Raji (cell line): ENCODE measurements around the gene LMO4.

ENCODE experiments used
- POLR2A ChIP-seq: IDR thresholded peaks from 2 replicates; pipeline ENCODE4 v1.6.1; 2011; ENCODE audit warnings: low read depth, low read length, control low read depth; ENCODE audit not compliant: insufficient read depth

LMO4 gene, protein sequence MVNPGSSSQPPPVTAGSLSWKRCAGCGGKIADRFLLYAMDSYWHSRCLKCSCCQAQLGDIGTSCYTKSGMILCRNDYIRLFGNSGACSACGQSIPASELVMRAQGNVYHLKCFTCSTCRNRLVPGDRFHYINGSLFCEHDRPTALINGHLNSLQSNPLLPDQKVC

DNA sequence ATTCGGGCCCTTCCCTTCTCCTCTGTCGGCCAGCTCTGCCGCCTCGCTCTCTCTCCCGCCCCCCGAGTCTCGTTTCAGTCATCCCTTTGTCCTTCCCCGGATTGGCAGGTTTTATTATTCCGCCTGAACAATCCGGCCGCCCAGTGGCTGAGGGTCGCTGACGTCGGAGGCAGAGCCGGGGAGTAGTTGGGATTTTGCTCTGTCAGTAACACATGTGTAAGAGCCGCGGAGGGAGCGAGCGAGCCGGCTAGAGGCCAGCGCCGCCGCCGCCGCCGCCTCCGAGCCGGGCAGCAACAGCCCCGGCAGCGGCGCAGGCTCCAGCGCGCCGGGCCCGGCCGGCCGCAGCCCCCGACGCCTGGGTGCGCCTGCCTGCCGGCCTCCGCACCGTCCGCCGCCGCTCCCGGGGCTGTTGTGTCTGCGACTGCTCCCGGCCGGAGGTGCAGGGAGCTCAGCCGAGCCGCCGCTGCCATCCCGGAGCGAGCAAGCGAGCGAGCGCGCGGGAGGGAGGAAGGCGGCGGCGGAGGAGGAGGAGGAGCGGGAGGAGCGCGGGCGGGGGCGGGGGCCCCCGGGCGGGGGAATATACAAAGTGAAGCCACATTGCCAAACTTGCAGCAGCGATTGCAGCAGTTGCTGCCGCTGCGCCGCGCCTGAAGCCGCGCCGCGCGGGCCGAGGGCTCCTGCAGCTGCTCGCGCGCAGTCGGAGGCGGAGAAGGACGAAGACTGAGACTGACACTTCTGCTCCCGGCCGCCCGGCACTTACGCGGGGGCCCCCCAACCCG lies at the start of gene LMO4:
Gene LMO4 (plus strand): TSS at position 609 of the 779 bp plus-strand sequence. CDS start 3,136 bp downstream, outside the sequence.
- TF ChIP-seq POLR2A: peak; percentile 79

DNA sequence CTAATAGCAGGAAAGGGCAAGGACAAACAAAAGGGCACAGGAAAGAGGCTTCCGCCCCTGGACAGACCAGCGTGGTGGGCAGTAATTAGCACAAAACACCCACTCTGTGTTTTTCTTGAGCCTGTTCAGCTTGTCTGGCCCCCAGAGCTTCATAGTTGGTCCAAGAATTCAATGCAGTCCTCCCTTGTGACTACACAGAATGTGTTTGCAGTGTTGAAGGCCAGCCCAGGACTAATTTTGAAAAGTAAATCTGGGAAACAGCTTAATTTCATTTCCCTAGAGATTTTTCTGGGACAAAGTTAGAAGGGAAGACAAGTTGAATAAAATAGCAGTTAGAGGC lies 49.2 kb upstream of the LMO4 start:
- TF ChIP-seq POLR2A: no peak

DNA sequence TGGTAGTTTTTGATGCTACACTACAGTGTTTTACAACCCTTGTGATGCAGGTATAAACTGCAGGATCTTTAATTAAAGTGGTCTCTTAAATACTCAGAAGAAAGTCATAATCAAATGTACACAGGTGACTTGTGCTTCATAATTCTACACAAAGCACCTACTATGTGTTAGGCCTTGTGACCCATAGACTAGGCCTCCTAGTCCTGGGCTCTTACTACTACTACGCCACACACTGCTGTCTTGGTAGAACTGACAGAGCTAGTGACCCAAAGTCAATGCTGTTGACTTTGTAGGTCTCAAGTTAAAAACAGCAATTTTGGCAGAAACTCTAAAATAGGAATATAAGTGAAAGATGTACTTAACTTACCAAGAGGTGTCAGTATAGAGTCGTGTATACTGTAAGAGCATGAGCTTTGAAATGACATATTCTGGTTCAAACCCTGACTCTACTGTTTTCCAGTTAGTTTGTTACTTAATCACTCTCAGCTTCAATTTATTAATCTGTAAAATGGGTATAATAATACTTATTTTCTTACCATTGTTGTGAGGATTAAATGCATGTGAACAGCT lies 48.6 kb upstream of the LMO4 start:
- TF ChIP-seq POLR2A: no peak

DNA sequence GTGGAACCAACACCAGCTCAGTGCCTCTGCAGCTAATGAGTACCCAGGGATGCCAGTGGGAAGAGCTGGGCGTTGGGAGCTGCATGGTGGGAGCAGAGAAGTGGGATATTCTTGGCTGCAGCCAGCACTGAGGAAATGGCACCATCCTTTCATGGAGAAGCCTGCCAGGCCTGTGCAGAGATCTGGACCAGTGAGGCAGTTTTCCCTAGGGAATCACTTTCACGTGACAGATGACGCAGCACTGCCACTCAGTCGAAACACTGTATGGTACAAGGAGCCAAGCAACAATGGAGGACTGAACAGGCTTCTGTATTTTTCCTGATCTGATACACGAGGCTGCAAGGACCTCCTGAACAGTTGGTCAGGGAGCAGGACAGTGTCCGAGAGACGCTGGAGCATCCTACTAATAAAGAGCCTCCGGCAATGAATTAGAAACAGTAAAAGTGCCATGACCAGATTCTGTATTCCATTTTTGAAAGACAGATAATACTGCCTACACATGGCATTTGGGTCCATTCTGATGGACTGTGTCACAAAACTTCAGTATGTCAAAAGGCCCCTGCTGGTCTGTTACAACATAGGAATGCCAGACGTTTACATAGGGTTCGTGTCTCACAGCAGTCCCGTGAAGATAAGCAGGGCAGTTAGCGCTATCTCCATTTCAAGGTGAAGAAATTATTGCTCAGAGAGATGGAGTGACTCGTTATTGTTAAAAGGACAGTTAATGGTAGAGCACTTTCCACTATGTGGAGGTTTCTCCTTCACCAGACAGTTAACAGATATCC lies 44.0 kb upstream of the LMO4 start:
- TF ChIP-seq POLR2A: no peak

DNA sequence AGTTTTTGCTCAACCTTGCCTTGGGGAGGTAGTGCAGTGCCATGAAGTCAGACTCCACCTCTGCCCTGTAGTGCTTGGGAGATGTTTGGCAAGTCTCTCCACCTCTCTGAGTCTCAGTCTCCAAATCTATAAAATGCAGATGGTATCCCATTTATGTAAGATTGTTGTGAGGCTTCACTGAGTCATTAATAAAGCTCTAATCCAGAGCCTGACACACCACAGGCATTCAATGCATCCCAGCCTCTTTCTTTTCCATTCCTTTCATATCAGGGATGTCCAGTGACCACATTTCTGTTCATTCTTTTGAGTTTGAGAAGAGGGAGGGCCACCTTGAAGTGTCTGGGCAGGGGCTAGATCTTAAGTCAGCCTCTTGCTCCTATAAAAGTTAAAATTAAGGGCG lies 37.6 kb upstream of the LMO4 start:
- TF ChIP-seq POLR2A: no peak

DNA sequence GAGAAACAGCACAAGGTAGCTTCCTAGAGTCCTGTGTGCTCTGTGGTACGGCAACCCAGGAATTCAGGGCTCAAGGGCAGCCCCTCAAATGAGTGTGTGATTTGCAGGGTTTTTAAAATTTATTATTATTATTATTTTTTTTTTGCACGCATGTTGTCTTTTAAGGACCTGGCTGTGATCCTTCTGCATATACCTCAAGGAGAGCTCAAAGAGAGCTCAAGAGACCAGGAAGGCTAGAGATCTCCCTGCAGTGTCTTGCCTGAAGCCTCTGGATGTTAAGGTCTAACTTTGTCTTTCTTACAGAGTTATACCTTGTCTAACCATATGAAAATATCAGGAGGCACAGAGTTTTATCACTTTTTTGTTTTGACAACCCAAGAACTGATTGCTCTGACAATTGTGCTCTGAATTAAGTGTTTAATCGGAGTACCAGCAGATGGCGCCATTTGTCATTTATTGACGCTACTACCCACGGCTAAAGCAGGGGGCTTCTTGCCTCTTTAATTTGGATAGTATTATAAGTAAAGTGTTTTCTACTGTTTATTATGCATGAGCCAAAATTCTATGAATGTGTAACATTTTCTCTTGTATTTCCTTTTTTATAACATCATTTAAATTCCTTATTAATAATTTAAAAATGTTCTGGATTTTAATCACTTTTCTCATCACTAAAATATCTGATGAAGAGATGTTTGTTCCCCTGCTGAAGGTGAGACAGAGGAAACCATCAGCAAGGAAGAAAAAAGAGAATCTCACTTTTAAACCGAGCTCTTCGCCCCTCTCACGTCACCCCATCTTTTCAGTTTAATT lies 35.8 kb upstream of the LMO4 start:
- TF ChIP-seq POLR2A: no peak

DNA sequence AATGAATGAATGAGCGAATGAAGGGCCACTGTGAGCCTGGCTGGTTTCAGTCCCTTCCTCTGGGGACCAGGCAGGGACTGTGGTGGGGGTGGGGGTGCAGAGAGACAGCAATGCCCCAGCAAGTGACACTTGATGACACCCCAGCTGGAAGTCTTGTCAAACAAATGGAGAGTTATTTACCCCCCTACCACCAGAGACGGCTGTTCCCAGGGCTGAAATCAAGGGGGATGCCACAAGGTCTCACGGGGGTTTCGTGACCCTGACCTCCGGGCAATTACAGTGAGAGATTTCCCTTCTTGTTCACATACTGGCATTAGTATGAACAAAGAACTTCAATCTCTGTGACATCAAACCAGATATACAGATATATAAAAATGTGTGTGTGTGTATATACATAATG lies 34.0 kb upstream of the LMO4 start:
- no peak for TF ChIP-seq POLR2A

DNA sequence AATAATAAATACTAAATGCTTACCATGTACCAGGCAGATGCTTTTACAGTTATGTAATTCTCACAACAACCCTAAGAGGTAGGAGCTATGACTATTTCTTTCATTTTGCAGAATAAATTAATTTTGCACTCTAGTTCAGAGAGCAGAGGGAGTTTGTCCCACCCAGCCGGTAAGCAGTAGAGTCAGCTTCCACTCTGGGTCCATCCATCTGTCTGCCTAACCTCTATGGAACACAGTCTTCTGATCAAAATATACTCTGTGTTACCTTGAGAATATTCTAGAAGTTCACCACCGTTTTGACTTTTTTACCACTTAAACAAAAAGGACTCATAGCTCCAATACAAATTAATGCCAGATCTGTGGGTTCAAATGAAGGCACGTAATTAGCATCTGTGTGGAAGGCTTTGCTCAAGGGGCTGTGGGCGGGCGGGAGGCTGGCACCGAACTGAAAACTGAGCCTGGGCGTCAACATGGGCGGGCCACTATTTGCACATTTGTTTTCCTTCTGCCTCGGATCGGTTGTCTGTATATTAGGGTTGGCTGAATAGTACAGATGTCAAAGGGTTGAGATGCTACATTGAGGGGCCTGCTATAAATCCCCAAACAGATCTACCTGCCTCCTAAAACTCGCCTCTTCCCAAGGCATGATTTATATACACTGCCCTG lies 33.1 kb upstream of the LMO4 start:
- no peak for TF ChIP-seq POLR2A

DNA sequence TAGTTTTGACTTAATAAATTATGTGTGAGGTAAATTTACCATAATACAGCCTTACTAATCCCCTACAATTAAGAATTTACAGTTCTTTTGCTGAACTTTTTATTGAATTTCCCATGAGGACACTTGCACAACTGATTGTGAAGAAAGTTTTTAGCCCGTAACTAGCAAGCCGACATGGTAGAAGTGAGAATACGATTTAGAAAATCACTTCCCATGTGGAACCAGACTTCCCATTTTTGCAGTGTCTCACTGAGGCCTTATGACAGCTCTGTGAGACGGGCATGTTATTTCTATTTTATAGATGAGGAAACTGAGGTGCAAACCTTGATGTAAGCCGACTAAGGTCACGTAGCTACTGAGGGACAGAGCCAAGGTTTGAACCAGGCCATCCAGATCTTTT lies 32.5 kb upstream of the LMO4 start:
- TF ChIP-seq POLR2A: no peak

DNA sequence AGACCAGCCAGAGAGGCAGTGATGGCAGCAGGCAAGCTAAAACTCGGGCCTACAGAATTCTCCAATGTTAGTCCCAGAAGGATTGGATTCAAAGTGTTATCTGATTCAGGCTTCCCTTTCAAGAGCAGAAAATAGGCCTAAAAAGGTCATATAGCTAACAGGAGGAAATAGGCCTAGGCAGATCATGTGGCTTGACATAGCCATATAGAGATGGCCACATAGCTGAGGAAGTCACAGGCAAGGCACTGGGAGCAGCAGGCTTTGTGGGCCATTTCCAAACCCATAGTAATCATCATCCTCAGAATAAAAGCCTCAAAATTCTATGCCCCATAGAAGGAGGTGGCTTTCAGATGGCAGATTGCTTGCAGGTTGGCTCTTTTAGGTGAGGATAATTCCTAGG lies 29.0 kb upstream of the LMO4 start:
- no peak for TF ChIP-seq POLR2A

DNA sequence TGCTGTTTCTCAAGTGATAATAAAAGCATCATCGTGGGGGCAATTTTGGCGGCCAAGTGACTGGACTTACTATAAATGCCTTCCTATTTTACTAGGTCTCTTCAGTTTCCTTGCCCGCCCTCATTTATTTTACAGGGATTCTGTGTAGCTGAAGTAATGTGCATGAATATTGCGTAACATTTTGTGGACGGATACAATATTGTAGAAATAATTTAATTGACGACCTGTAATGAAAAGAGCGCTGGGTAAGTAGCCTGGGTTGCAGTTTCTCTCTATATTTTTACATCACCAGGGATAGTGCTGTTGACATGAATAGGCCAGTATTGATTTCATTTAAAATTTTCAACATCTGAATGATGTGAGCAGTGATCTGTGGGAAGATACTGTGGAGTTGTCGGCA lies 28.1 kb upstream of the LMO4 start:
- no peak for TF ChIP-seq POLR2A

DNA sequence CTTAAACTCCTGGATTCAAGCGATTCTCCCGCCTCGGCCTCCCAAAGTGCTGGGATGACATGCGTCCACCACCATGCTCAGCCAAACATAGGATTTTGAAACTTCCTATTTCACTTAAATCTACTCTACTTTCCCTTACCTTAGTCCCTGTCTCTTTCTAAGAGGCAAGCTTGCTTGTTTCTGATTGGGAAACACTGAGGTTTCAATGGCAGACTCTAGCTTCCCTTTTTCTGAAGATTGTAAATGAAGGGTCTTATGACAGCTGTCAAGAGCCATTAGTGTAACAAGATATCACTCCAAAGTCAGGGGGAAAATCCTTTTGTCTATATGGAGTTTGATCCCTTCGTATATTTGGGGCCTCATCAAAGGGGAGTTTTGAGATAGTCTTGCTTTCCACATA lies 23.5 kb upstream of the LMO4 start:
- TF ChIP-seq POLR2A: no peak

DNA sequence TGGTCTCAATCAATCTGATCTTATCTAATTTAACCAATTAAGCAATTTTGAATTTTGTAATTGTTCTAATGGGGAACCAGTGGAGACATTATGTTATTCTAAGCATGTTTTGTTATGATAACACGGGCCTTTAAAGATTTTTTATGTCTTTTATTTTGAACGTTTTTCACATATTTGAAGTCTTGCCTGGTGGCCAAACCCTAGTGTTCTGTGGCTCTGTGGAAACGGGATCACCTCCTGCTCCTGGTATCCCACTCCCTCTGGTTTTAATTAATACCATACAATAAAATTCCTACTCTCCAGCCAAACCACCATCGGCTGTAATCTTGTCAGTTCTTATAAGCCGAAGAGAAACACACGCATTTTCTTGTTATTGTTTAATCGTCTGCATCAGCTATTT lies 22.9 kb upstream of the LMO4 start:
- TF ChIP-seq POLR2A: no peak

DNA sequence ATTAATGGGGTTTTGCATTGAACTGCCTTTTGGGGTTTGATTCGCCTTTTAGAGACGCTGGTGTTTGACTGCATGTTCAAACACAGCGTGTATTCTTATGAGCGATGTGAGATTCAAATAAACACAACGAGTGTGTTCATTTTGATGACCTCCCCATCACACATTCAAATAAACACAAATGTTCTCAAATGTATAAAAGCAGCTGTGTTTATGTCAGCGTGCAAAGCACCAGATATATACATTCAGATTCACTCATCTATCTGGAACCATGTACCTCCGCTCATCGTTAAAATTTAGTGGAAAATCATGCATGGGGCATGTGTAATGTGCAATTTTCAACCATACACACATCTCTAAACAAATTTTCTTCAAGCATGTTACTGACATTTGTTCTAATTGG lies 21.4 kb upstream of the LMO4 start:
- TF ChIP-seq POLR2A: no peak
